Measurements from ENCODE around the gene BCL2L11.

BCL2L11 gene

DNA sequence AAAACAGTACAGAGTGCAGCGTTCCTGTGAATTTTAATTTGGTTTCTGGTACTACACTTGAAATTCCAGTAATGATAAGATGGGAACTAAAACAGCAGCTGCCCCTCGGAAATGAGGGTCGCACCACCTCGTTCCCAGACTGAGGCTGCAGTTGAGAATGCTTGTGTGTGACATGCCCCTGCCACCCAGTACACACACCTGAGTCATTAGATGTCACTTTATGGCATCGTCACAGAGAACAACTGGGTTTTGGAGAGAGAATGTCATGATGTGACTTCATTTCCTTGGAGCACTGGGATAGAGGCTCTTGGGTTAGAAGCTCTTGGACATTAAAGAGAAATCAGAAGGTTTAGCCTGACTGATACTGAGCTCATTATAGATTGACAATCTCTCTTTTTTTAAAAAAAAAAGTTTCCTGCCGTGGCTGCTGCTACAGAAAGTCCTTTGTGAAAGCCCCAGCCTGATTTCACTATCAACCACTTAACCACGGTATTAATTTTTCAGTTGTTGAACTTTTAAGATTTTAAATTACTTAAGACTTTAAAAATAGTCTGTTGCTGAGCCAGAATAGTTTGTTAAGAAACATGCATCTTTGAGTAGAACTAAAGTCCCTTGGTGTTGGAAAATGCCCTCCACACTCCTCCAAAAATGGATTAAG lies 24.5 kb downstream of the BCL2L11 start:
- no peak for DNase-seq

- DNase-seq, result no peak
Observed at GRCh38 chr2:111145951-111146350, 25.2 kb downstream of the BCL2L11 start.

GRCh38 chr2:111148225-111148873 lies 27.6 kb downstream of the BCL2L11 start:
- no peak for DNase-seq

GRCh38 chr2:111148925-111149324 lies 28.2 kb downstream of the BCL2L11 start:
- DNase-seq, result no peak

GRCh38 chr2:111149882-111150455 lies 29.3 kb downstream of the BCL2L11 start:
- DNase-seq, result no peak

GRCh38 chr2:111154758-111155157 lies 34.0 kb downstream of the BCL2L11 start:
- DNase-seq, result no peak

DNA sequence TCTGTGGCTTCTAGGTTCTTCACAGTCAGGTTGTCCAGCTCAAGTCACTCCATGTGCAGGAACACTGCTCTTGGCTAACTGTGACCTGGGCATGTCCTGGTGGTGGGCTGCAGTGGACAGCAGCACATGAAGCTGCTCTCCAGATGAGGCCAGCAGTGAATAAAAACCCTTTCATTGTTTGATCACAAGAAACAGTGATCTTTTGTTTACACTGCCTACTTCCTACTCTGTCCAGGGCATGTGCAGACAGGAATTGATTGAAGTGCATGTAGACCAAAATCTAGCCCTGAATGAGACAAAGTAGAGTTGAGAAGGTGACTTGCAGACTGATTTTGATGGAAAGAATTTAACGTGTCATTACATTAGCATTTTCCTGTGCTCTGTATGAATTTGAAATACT lies 34.9 kb downstream of the BCL2L11 start:
- DNase-seq, result peak; percentile 30

GRCh38 chr2:111156529-111156928 lies 35.8 kb downstream of the BCL2L11 start:
- no peak for DNase-seq

DNA sequence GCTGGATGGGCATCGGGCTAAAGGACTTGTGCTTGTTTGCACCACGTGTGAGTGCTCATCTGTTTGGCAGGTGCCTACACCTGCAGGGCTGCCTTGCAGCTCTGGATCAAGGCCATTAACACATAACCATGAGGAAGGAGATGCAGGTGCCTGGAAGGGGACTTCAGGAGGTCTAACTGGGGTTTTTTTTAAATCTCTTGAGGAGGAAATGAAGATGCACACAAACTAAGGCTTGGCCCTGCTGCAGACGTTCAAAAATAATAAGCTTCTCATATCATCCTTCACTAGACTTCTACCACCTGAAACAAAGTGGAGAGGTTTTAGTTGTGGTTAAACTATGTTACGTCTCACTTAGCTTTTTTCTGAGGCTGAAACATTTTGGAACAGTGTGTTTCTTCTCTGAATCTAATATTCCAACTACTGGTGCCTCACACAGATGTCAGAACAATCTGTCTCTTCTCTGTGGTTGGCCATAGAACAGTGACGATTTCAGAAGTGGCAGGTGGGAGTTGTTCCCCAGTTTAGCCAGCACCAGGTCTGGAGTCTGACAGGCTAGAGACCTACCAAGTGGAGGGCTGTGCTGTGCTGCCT lies 36.5 kb downstream of the BCL2L11 start:
- no peak for DNase-seq

DNA sequence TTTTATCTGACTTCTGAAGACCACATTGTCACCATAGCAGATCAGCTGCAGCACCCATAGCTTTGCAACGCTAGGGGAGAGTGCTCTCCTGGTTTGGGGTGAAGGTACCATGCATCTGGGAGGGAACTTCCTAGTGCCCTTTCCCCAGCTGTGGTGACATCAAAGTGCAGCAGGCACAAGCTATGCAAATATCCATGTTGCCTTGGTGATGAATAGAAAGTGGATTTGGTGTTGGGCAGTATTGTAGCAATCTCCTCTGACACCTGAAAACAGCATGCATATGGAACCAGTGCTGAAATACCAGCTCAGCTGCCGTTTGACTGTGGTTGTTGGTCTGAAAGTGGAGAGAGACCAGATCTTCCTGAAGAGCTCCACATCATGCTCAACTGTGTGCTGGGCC lies 37.1 kb downstream of the BCL2L11 start:
- no peak for DNase-seq

GRCh38 chr2:111159641-111160040 lies 38.9 kb downstream of the BCL2L11 start:
- no peak for DNase-seq

- no peak for DNase-seq
Observed at GRCh38 chr2:111160758-111161157, 40.0 kb downstream of the BCL2L11 start.

DNA sequence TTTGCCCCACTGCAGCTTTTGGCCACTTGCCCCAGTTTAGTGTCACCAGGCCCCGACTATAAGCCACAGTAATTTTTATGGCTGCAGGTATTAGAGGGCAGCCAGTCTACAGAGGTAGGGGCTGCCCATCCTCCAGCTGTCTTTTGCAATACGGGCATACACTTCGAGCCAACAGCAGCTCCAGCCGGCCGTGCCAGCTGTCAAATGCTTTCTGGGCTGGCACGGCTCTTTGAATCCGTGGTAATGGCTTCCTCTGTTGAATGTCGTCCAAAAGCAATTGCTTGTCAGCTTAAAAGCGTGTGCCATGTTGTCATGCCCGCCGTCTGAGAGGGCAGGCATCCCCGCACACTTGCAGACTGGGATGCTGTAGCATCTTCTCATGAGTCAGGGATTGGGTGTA lies 41.3 kb downstream of the BCL2L11 start:
- peak; percentile 76 for DNase-seq

DNA sequence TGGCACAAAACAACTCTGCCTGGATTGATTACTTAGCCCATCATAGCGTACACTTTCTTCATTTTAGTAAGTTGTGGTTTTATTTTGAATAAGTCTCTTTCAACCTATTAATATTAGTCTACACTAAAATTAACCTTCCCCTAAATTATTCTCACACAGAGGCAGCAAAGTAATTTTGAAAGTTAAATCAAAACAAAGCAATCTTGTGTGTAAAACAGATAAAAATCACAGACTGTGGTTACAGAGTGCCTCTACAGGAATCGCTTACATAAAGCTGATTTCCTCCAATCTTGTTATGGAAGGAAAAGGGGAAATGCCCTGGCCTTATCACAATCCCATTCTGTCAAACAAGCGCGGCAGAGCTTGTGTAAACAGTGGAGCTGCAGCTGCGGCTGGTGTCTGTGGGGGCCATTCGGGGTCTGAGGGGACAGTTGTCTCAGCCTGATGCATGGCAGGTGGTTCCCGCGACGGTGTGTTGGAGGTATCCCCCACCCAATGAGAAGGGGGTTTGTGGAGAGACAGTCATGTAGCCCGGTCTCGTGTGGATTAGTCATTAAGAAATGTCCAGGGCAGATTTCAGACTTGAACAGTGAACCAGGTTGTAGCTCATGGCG lies 42.1 kb downstream of the BCL2L11 start:
- no peak for DNase-seq

GRCh38 chr2:111164078-111164477 lies 43.4 kb downstream of the BCL2L11 start:
- DNase-seq, result no peak

DNA sequence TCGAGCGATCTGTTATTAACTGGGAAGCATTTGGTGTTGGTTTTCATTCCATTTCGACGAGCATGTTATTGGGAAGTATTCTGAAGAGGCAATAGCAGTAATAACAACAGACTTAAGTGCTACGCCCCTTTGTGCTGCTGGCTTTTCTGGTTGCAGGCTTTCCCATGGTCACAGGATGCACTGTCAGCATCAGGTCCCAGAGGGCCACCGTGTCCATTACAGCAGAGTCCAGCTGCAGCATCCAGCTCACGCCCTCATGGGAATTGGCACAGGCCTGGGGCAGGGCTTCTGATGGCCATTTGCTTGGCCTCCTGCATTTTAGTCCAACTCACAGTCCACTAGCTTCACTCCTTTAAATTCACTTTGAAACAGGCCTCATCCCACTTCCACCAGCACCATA lies 44.4 kb downstream of the BCL2L11 start:
- DNase-seq, result no peak

- DNase-seq, result no peak
Observed at GRCh38 chr2:111166115-111166514, 45.4 kb downstream of the BCL2L11 start.

DNA sequence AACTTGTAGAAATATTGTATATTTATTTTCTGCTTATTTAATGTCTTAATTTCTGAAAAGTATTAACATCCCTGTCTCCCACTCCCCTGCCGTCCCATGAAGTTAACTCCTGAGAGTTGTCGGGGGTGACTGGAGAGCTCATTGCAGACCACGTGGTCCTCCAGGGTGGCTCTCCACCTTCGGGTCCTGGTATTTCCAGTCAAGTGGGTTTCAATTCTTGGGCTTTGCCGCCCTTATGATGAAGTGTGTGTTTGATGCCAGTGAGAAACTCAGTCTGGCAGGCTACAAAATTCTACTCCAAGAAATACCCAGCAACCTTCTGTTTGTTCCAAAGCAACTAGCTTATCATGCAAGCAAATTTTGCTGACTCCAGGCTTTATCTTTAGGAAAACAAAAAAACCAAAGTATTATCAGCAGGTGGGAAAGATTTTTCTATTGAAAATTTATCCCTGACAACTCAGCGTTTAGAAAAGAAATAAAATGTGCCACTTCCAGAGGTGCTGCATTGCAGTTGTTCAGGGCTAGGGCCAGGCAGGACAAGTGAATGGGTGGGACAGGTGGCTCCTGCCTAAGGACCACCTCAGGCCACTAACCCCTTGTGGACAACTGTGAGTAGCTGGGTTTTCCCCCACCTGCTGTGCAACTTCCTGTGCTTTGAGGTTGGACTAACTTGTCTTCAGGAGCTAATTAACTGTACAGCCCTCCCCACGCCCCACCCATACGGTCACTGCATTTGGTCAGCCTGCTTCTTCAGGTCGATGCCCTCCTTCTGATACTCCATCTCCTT lies 46.6 kb downstream of the BCL2L11 start:
- DNase-seq, result no peak

- no peak for DNase-seq
Observed at GRCh38 chr2:111167863-111168162, 47.1 kb downstream of the BCL2L11 start.

- no peak for DNase-seq
Observed at GRCh38 chr2:111168528-111169239, 48.0 kb downstream of the BCL2L11 start.

- no peak for DNase-seq
Observed at GRCh38 chr2:111169268-111169667, 48.6 kb downstream of the BCL2L11 start.

DNA sequence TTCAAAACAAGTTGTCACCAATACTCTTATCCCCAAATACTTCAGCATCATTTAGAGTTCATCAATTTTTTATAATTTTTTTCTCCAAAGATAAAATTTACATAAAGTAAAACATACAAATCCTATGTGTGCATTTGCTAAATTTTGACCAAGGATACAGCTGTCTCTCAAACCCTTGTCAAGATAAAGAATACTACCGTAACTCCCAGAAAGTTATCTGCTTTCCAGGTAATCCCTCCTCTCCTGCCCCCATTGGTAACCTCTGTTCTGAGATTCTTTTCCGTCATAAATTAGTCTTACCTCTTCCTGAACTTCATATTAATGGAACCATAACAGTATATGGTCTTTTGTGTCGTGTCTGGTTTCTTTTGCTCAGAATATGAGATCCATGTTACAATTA lies 49.2 kb downstream of the BCL2L11 start:
- no peak for DNase-seq
